Activated naive CD4-positive, alpha-beta T cell (primary cell): ENCODE data around the gene STAC3.

ENCODE experiments used
- DNase-seq, 4 experiments: peaks; one replicate each; lab custom pipeline; 2025; lab: John Stamatoyannopoulos, UW

Gene STAC3

GRCh38 chr12:57254506-57255280, 3.7 kb upstream of the STAC3 start:
- no peak for DNase-seq

GRCh38 chr12:57250541-57250940, 446 bp downstream of the STAC3 start:
- DNase-seq: no peak

GRCh38 chr12:57248934-57249742, 1.8 kb downstream of the STAC3 start:
- DNase-seq: no peak

- DNase-seq: no peak
Observed at GRCh38 chr12:57247041-57247440, 3.9 kb downstream of the STAC3 start.

- DNase-seq: no peak
Observed at GRCh38 chr12:57244312-57244696, 6.7 kb downstream of the STAC3 start.

- peak; percentile 55 to 78 (median 68) for DNase-seq
Observed at GRCh38 chr12:57243521-57244311, 7.3 kb downstream of the STAC3 start.

GRCh38 chr12:57242691-57243454, 8.1 kb downstream of the STAC3 start:
- DNase-seq: peak in 3 of 4 experiments; percentile 33 to 64 (median 52)

GRCh38 chr12:57242329-57242690, 8.7 kb downstream of the STAC3 start:
- DNase-seq: no peak

- no peak for DNase-seq
Observed at GRCh38 chr12:57241402-57242310, 9.3 kb downstream of the STAC3 start.

- DNase-seq: no peak
Observed at GRCh38 chr12:57240926-57241401, 10.0 kb downstream of the STAC3 start.

- DNase-seq: peak in 2 of 4 experiments; percentile 47 to 59
Observed at GRCh38 chr12:57240066-57240921, 10.7 kb downstream of the STAC3 start.

- no peak for DNase-seq
Observed at GRCh38 chr12:57239587-57240065, 11.4 kb downstream of the STAC3 start.

GRCh38 chr12:57238854-57239554, 12.0 kb downstream of the STAC3 start:
- peak; percentile 77 to 87 (median 78) for DNase-seq

GRCh38 chr12:57237932-57238853, 12.8 kb downstream of the STAC3 start:
- DNase-seq: no peak

GRCh38 chr12:57237596-57237931, 13.4 kb downstream of the STAC3 start:
- DNase-seq: no peak

- DNase-seq: no peak
Observed at GRCh38 chr12:57236925-57237595, 13.9 kb downstream of the STAC3 start.
